C4-2B (cell line): Measurements from ENCODE around the gene UBE3A.

ENCODE experiments used
- CTCF ChIP-seq: fragments of 450-650 bp; conservative IDR thresholded peaks from 2 replicates; pipeline ENCODE4 v1.5.1; 2017; ENCODE audit warnings: mild to moderate bottlenecking
- ZFX ChIP-seq: fragments of 450-650 bp; IDR thresholded peaks from 2 replicates; pipeline ENCODE4 v1.6.1; 2017

DNA sequence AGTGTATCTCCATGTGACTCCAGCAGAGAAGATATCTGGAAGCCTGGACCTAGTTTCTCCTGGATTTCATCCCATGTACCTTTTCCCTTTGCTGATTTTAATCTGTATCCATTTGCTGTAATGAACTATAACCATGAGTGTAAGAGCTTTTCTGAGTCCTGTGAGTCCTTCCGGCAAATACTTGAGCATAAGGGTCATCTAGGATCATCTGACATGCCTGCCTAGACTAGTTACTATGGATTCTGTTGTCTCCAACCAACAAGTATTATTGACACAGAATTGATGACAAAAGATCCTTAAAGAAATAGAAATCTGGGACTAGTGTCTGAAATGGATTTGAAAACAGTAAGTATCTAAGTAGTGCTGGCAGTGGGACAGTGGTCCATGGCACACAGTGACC is 11.3 kb upstream of the UBE3A start:
- TF ChIP-seq CTCF (no peak), ZFX (no peak)
